GM21423 (cell line): ENCODE data around the gene ANKS6.

ENCODE experiments used
- ATAC-seq: cut with Tn5 transposase; IDR thresholded peaks from one replicate; pipeline ENCODE4 v1.9.1; 2021; ENCODE audit warnings: mild to moderate bottlenecking, moderate library complexity; ENCODE audit not compliant: unreplicated experiment

ANKS6 gene

GRCh38 chr9:98793031-98793430 lies 3.3 kb downstream of the ANKS6 start:
- ATAC-seq, result no peak

GRCh38 chr9:98791608-98792490 lies 4.5 kb downstream of the ANKS6 start:
- no peak for ATAC-seq

- peak; percentile 55 for ATAC-seq
Measured at GRCh38 chr9:98790842-98791607, 5.3 kb downstream of the ANKS6 start.

- ATAC-seq, result no peak
Measured at GRCh38 chr9:98790134-98790841, 6.1 kb downstream of the ANKS6 start.

GRCh38 chr9:98789483-98790133 lies 6.7 kb downstream of the ANKS6 start:
- ATAC-seq, result no peak

GRCh38 chr9:98787766-98788335 lies 8.5 kb downstream of the ANKS6 start:
- ATAC-seq, result no peak

GRCh38 chr9:98786750-98787510 lies 9.4 kb downstream of the ANKS6 start:
- no peak for ATAC-seq

GRCh38 chr9:98784831-98785806 lies 11.2 kb downstream of the ANKS6 start:
- no peak for ATAC-seq

GRCh38 chr9:98783518-98784226 lies 12.7 kb downstream of the ANKS6 start:
- no peak for ATAC-seq

GRCh38 chr9:98781588-98782383 lies 14.6 kb downstream of the ANKS6 start:
- ATAC-seq, result no peak

- ATAC-seq, result no peak
Measured at GRCh38 chr9:98780059-98780749, 16.2 kb downstream of the ANKS6 start.

GRCh38 chr9:98778711-98779530 lies 17.4 kb downstream of the ANKS6 start:
- ATAC-seq, result no peak

- ATAC-seq, result no peak
Measured at GRCh38 chr9:98778251-98778650, 18.1 kb downstream of the ANKS6 start.

GRCh38 chr9:98777618-98778017 lies 18.7 kb downstream of the ANKS6 start:
- no peak for ATAC-seq

- no peak for ATAC-seq
Measured at GRCh38 chr9:98775831-98776441, 20.4 kb downstream of the ANKS6 start.
